ENCODE results near the gene OR52E6. TPM values are rescaled to one million over a fixed set of nuclear protein-coding genes. Genes with fewer than 3 reads are reported as not detected.

OR52E6 gene
- total and polyA plus RNA-seq, 2 experiments from 2014 or later = not detected

DNA sequence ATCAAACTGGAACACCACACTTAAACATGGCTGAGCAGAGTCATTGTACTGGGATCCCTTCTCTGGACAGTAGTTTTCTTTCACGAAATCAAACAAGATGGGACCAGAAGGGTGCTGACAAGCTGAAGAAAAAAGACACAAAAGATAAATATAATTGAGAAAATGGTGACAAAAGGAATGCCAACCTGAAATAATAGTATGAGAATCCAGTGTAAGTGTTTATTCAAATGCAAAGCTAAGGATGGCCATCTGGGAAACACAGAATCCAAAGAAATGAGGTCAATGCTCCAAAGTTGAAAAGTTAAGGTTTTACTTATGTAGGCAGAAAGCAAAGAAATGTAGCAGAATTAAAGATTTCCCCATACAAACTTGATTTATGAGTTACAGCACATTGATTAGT lies 46.0 kb upstream of the OR52E6 start:
- H3K4me1 Mint-ChIP-seq = peaks cover 12% of the 10 kb centered on the region; the same call in 2 of the 3 replicates
- H3F3A ChIP-seq (replicated peaks; ENCODE audit: low read depth) = no peaks in the 10 kb centered on the region
- DNase-seq (ENCODE audit: low spot score) = no peak
- no peak for ATAC-seq
- H3K4me2 ChIP-seq = no peak overlapping the region
- no peaks in the 10 kb centered on the region for H3K79me2 ChIP-seq (replicated peaks; ENCODE audit: insufficient read depth)
- no peaks in the 10 kb centered on the region for H3K9me3 Mint-ChIP-seq
- H3K36me3 ChIP-seq (ENCODE audit: insufficient read depth) = no peaks in the 10 kb centered on the region
- no peak overlapping the region; the same call in 1 of the 2 replicates for H3K27ac Mint-ChIP-seq
- H3K4me3 ChIP-seq = no peak overlapping the region
- H3K27ac ChIP-seq (ENCODE audit: low read depth) = no peak overlapping the region
- H3K4me3 Mint-ChIP-seq = no peak overlapping the region
- no peaks in the 10 kb centered on the region for H3K36me3 Mint-ChIP-seq (ENCODE audit: low read depth)
- H3K4me1 ChIP-seq (ENCODE audit: insufficient read depth) = peaks cover 5% of the 10 kb centered on the region; the same call in 1 of the 2 replicates
- no peak for TF ChIP-seq ZNF114 (CRISPR knock-in tag; IDR thresholded peaks at IDR 0.05)
- TF ChIP-seq, protein P1, sequence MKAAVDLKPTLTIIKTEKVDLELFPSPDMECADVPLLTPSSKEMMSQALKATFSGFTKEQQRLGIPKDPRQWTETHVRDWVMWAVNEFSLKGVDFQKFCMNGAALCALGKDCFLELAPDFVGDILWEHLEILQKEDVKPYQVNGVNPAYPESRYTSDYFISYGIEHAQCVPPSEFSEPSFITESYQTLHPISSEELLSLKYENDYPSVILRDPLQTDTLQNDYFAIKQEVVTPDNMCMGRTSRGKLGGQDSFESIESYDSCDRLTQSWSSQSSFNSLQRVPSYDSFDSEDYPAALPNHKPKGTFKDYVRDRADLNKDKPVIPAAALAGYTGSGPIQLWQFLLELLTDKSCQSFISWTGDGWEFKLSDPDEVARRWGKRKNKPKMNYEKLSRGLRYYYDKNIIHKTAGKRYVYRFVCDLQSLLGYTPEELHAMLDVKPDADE (IDR thresholded peaks at IDR 0.05) = no peak
- TF ChIP-seq EZH2 (IDR thresholded peaks at IDR 0.05; ENCODE audit: low read depth, unreplicated experiment) = no peak
- no peak for TF ChIP-seq EZH2phosphoT487 (IDR thresholded peaks at IDR 0.05; ENCODE audit: unreplicated experiment)
- no peak for TF ChIP-seq JUNB (IDR thresholded peaks at IDR 0.05; ENCODE audit: unreplicated experiment)
- H4K20me1 ChIP-seq (replicated peaks; ENCODE audit: insufficient read depth) = no peaks in the 10 kb centered on the region
- H3K27me3 ChIP-seq (ENCODE audit: insufficient read depth) = no peaks in the 10 kb centered on the region
- no peak overlapping the region for H2AFZ ChIP-seq
- no peaks in the 10 kb centered on the region for H3K9me2 ChIP-seq (ENCODE audit: insufficient read depth)
- no peaks in the 10 kb centered on the region for H3K27me3 Mint-ChIP-seq (ENCODE audit: insufficient read depth, low read depth, poor library complexity)

DNA sequence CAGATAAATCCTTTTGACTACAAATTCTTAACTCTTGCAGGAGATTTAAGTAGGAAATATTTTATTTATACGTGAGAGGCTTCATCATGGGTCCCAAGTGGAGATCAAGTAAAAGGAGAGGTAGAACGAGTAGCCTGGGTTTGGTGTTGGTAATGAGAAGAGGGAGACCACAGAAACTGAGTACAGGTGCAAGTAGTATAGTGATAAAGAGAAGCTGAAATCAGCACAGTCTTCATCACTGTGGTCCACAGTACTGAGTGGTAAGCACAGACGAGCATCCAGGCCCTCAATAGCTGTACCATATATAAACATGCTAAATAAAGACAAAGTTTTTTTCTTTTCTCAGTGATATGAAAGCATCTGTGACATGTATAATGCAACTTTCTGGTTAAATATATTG lies 45.5 kb upstream of the OR52E6 start:
- ATAC-seq (no peak), DNase-seq (ENCODE audit: low spot score) (no peak)
- no peak overlapping the region for H3K27ac Mint-ChIP-seq
- H3K27me3 Mint-ChIP-seq (ENCODE audit: insufficient read depth, low read depth, poor library complexity) = no peaks in the 10 kb centered on the region
- H4K20me1 ChIP-seq (replicated peaks; ENCODE audit: insufficient read depth) = no peaks in the 10 kb centered on the region
- H3K4me1 ChIP-seq (ENCODE audit: insufficient read depth) = peaks cover 5% of the 10 kb centered on the region; the same call in 1 of the 2 replicates
- TF ChIP-seq CREB1 (CRISPR knock-in tag; IDR thresholded peaks at IDR 0.05; ENCODE audit: low read depth) (no peak), EZH2phosphoT487 (IDR thresholded peaks at IDR 0.05; ENCODE audit: unreplicated experiment) (no peak), STAT1 (IDR thresholded peaks at IDR 0.05; ENCODE audit: unreplicated experiment) (no peak)
- no peak overlapping the region for H3K4me3 Mint-ChIP-seq
- H3K27ac ChIP-seq (ENCODE audit: low read depth) = no peak overlapping the region
- no peaks in the 10 kb centered on the region for H3K79me2 ChIP-seq (replicated peaks; ENCODE audit: insufficient read depth)
- H2AFZ ChIP-seq = no peak overlapping the region
- no peaks in the 10 kb centered on the region for H3K27me3 ChIP-seq (ENCODE audit: insufficient read depth)
- H3K4me1 Mint-ChIP-seq = peaks cover 12% of the 10 kb centered on the region; the same call in 2 of the 3 replicates
- H3K36me3 ChIP-seq (ENCODE audit: insufficient read depth) = no peaks in the 10 kb centered on the region
- H3F3A ChIP-seq (replicated peaks; ENCODE audit: low read depth) = no peaks in the 10 kb centered on the region
- H3K9me3 Mint-ChIP-seq = no peaks in the 10 kb centered on the region
- H3K9me2 ChIP-seq (ENCODE audit: insufficient read depth) = no peaks in the 10 kb centered on the region
- no peaks in the 10 kb centered on the region for H3K36me3 Mint-ChIP-seq (ENCODE audit: low read depth)
- no peak overlapping the region for H3K4me2 ChIP-seq
- no peak overlapping the region for H3K4me3 ChIP-seq

DNA sequence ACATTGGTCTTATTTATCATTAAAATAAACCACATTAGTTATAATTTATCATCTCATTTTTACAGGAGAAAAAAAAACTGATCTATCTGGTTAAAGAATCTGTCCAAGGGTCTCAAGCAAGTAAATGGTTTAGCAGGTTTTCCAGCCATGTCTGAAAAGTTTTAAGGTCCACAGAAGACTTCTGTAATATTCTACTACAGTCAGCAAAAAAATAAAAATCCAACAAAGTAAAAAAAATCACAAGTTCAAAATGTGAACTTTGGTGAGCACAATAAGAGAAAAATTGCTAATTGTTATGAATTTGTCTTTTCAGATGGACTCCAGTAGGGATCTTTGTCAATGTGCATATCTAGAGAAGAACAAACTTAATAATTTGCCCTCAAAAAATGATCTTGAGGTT lies 40.1 kb upstream of the OR52E6 start:
- Histone ChIP-seq H3K79me2 (replicated peaks; ENCODE audit: insufficient read depth) (no peaks in the 10 kb centered on the region), H3K27ac (ENCODE audit: low read depth) (no peak overlapping the region), H2AFZ (no peak overlapping the region), H4K20me1 (replicated peaks; ENCODE audit: insufficient read depth) (no peaks in the 10 kb centered on the region), H3K4me1 (ENCODE audit: insufficient read depth) (no peaks in the 10 kb centered on the region), H3K9me2 (ENCODE audit: insufficient read depth) (no peaks in the 10 kb centered on the region; the same call in 1 of the 2 replicates), H3K4me2 (no peak overlapping the region), H3F3A (replicated peaks; ENCODE audit: low read depth) (no peaks in the 10 kb centered on the region), H3K4me3 (no peak overlapping the region), H3K36me3 (ENCODE audit: insufficient read depth) (no peaks in the 10 kb centered on the region), H3K27me3 (ENCODE audit: insufficient read depth) (no peaks in the 10 kb centered on the region)
- Mint-ChIP-seq H3K4me3 (no peak overlapping the region), H3K27ac (no peak overlapping the region), H3K27me3 (ENCODE audit: insufficient read depth, low read depth, poor library complexity) (no peaks in the 10 kb centered on the region), H3K9me3 (no peaks in the 10 kb centered on the region), H3K36me3 (ENCODE audit: low read depth) (no peaks in the 10 kb centered on the region), H3K4me1 (no peaks in the 10 kb centered on the region; the same call in 2 of the 3 replicates)
- no peak for ATAC-seq
- TF ChIP-seq JUNB (IDR thresholded peaks at IDR 0.05; ENCODE audit: unreplicated experiment) (no peak), POLR2AphosphoS5 (IDR thresholded peaks at IDR 0.05; ENCODE audit: low read depth) (no peak), EZH2 (IDR thresholded peaks at IDR 0.05; ENCODE audit: low read depth, unreplicated experiment) (no peak)
- no peak for DNase-seq (ENCODE audit: low spot score)

All from GM23338 (cell line).